HG03159 (cell line): ENCODE results near the gene SMIM1.
A peak's percentile ranks its signal among the peaks of the same experiment; 100 is the strongest.
"Not testable (repeated sequence)": the region's sequence is repeated elsewhere in the genome, so short reads cannot be mapped to it uniquely, and the experiment has no call there.

Experiments
- ATAC-seq: cut with Tn5 transposase; IDR thresholded peaks from one replicate; pipeline ENCODE4 v1.9.1; 2021; ENCODE audit warnings: mild to moderate bottlenecking, moderate library complexity; ENCODE audit not compliant: unreplicated experiment

SMIM1 gene

GRCh38 chr1:3736131-3736561 lies 36.4 kb upstream of the SMIM1 start:
- ATAC-seq: no peak

- no peak for ATAC-seq
These were observed 35.8 kb upstream of the SMIM1 start for GRCh38 chr1:3736708-3737107.

GRCh38 chr1:3738943-3739342 lies 33.6 kb upstream of the SMIM1 start:
- ATAC-seq: no peak

GRCh38 chr1:3740042-3740441 lies 32.5 kb upstream of the SMIM1 start:
- no peak for ATAC-seq

DNA sequence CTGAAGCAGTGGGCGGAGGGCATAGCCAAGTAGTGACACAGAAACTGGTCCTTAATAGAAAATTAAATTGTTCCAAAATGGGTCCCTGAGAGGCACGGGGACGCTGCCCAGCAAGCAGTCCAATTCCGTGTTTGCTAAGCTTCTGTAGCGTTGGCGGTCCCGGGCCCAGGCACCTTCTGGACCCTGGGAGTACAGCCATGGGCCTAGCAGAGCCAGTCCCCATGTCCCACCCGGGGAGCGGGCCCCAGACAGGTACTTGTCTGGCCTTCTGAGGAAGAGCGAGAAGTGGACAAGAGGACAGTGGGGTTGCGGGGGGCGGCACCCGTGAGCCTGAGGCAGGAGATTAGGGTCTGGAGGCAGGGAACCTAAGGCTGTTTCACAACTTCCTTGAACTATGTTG lies 31.8 kb upstream of the SMIM1 start:
- no peak for ATAC-seq

DNA sequence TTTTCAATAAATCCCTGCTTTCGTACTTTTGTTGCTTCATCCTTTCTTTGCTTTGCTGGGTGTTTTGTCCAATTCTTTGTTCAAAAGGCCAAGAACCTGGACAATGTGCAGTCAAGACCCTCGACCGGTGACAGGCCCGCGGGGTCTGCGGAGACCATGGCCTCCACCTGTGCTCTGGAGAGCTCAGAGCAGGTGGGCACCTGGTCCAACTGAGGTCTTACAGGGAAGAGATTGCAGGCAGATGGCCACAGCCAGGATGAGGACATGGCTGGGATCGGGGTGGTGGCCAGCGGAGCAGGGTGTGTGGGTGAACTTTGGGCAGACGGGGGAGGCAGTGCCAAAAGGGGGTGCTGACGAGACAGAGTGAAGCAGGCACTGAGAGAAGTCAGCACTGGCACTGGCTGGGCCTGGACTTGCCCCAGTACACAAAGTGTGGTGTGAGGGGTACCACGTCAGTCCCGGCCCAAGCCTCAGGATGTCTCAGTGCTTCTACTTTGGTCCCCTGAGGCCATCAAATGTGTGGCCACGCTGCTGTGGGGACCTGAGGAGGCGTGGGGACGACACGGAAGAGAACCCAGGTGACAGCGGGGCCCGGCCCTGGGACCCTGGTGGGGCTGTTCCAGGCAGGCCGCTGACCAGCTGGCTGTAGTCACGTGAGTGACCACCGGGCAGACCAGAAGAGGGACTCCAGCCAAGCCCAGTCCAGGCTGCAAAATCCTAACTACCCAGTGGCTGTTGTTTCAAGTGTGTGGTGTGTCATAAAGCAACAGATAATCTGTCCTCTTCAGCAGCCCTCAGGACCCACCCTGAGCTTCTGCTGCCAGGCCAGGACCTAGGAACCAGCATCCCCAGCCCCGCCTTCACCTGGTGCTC lies 30.7 kb upstream of the SMIM1 start:
- ATAC-seq: no peak

GRCh38 chr1:3742439-3743298 lies 29.9 kb upstream of the SMIM1 start:
- ATAC-seq: no peak

DNA sequence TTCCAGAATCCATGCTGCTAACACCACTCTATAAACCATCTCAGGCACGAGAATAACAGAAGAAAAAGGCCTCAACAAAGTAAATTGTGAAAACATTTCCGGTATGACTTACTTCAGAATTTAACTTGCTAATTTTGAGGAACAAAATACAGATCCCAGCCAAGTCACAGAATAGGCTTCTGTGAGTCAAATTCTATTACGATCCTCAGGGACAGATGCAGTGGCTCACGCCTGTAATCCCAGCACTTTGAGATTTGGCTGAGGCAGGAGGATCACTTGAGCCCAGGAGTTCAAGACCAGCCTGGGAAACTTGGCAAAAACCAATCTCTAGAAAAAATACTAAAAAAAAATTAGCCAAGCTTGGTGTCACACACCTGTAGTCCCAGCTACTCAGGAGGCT lies 29.1 kb upstream of the SMIM1 start:
- ATAC-seq: no peak

GRCh38 chr1:3743826-3744225 lies 28.7 kb upstream of the SMIM1 start:
- ATAC-seq: no peak

- ATAC-seq: no peak
These were observed 27.9 kb upstream of the SMIM1 start for GRCh38 chr1:3744646-3745045.

DNA sequence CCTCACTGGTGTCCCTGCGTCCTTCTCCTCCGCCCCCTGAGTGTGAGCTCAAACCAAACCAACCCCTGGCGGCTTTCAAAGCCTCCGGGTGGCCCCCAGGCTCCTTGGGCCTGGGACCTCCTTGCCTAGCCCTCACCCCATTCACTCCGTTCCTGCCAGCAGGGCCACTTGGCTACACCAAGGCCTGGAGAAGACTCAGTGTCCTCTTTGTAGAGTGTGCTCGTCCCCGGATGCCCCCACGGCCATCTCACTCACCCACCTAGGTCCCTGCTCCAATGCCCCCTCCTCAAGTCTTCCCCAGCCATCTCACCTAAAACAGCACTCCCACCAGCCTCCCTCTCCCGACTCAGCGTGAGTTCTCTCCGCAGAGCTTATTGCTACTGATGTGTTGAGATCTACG lies 27.5 kb upstream of the SMIM1 start:
- no peak for ATAC-seq

- no peak for ATAC-seq
These were observed 26.8 kb upstream of the SMIM1 start for GRCh38 chr1:3745590-3746381.

- peak; percentile 28 for ATAC-seq
These were observed 26.1 kb upstream of the SMIM1 start for GRCh38 chr1:3746389-3746829.

DNA sequence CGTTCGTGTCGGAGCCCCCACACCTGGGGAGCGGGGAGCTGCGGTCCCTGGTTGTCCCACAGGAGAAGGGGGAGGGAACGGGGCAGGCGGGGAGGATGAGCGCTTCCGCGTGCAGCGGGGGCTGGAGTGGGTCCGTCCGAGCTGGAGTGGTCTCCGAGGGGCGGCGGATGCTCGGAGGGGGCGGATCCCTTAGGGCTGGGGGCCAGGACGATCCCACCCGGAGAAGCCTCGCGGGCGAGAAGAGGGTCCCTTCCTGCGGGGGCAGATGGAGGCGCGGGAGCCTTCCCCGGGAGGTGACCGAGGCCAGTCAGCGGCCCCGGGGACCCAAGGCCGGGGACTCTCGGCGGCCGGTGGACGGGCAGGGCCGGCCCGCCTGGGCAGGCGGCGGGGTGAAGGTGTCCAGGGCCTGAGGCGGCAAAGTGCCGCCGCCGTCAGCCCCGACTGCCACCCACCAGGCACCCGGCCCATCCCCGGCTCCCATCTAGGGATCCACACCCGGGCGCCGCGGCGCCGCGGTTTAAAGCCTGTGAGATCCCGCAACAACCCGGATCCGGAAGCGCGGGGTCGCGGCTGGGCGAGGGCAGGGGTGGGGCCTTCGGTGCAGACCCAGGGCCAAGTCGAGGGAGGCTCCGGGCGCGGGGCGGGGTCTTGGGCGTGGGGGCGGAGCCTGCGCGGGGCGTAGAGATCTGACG lies 25.6 kb upstream of the SMIM1 start:
- ATAC-seq: peak; percentile 74

GRCh38 chr1:3747522-3747848 lies 25.1 kb upstream of the SMIM1 start:
- no peak for ATAC-seq

DNA sequence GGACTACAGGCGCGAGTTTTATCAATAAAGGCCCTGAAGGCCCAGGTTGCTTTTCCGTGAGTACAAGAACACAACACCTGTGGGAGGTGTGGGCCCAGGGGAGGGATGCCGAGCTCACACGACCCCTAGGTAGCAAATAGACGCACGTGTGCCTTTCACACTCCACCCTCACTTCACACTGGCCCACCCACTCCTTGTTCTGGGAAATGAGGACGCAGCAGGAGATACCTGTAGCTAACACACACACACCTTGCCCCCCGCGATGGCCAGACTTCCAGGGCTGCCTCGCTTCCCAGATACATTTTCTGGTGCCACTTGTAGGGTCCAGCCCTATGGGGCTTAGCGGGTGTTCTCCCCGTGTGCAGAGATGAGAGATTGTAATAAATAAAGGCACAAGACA lies 24.6 kb upstream of the SMIM1 start:
- ATAC-seq: no peak

GRCh38 chr1:3748316-3748900 lies 24.1 kb upstream of the SMIM1 start:
- ATAC-seq: not testable (repeated sequence)

- ATAC-seq: no peak
These were observed 23.0 kb upstream of the SMIM1 start for GRCh38 chr1:3749512-3749911.

GRCh38 chr1:3750741-3751140 lies 21.8 kb upstream of the SMIM1 start:
- ATAC-seq: no peak

GRCh38 chr1:3752400-3752945 lies 20.1 kb upstream of the SMIM1 start, which contains the start of gene CCDC27:
TSS of gene CCDC27 (plus strand) at chr1:3752450. CDS start at chr1:3752482, 32 bp downstream.
- ATAC-seq: no peak
